ENCODE data around the gene EXD3.

Gene EXD3

DNA sequence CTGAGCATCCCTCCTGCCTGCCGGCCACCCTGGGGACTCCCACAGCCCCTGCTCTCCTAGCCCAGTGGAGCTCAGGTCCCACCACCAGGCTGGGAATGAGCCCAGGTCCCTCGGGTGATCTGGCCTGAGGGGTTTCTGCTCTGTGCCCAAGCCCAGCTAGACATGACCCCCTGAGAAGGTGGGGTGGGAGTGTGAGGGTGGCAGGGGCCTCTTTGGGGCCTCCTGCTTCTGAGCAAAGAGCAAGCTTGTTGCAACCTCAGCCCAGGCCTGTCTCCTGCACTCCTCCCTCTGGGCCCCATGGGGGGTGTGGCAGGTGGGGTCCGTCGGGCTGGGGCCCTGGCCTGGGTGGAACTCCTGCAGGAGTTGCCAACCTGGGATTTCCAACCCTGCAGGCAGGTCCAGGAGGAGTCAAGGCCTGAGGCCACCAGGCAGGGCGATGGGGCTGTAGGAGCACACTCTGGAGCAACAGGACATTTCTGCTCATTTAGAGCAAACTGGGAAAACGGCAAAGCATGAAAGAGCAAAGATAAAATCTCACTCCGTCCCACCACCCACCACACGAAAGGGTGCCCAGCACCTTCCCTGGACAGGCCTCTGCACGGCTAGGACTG lies 109.5 kb downstream of the EXD3 start:
- no peak for DNase-seq

DNA sequence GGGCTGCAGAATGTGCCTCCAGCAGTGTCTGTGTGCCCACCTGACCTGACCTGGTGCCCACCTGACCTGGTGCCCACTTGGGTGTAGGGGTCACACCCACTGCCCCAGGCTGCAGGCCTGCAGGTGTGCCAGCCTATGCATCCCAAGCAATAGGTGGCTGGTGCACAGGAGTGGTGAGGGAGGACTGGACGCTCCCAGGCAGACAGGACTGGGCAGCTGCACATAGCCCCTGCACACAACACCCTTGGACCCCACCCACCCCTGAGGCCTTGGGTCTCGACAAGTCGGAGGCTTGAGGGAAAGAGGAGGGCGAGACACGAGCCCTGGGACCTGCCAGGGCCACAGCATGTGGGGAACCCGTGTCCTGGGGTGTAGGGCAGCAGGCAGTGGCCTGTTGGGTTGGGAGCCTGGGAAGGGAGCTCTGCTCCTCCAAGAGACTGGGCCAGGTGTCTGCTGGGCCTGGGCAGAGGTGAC lies 110.1 kb downstream of the EXD3 start:
- no peak for DNase-seq

DNA sequence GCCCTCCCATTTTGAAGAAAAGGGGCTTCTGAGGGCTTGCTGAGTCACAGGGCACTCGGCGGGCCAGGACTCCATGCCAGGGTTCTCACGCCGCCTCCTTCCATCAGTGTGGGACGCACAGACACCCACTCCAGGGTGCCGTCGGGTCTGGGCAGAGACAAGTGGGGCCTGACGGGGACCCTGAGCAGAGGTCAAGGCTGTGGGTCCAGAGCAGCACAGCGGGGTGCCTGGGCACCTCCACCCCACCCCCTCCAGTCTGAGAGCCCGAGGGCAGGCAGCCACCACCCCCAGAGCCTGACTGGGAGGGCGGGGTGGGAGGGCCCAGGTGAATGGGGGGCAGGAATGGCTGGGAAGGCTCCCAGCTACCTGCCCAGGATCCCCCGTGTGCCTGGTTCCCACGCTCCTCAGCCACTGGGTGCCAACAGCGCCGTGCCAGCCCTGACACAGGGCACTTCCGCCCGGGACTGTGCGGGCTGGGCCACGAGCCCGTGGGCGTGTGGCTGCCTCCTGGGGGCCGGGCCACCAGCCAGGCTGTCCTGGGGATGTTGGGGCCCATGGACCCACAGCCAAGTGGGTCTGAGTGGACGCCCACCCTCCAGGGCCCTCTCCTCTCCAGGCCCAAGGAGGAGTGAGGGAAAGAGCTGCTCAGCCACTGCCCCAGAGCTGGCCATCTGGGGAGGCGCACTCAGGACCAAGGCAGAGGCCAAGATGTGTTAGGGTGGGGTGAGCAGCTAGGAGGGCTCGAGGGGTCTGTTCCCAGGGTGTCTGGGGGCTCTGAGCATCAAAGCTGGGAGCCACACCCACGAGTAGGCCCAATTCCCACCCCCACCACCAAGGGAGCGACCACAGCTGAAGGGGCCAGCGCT lies 110.7 kb downstream of the EXD3 start:
- DNase-seq: no peak

DNA sequence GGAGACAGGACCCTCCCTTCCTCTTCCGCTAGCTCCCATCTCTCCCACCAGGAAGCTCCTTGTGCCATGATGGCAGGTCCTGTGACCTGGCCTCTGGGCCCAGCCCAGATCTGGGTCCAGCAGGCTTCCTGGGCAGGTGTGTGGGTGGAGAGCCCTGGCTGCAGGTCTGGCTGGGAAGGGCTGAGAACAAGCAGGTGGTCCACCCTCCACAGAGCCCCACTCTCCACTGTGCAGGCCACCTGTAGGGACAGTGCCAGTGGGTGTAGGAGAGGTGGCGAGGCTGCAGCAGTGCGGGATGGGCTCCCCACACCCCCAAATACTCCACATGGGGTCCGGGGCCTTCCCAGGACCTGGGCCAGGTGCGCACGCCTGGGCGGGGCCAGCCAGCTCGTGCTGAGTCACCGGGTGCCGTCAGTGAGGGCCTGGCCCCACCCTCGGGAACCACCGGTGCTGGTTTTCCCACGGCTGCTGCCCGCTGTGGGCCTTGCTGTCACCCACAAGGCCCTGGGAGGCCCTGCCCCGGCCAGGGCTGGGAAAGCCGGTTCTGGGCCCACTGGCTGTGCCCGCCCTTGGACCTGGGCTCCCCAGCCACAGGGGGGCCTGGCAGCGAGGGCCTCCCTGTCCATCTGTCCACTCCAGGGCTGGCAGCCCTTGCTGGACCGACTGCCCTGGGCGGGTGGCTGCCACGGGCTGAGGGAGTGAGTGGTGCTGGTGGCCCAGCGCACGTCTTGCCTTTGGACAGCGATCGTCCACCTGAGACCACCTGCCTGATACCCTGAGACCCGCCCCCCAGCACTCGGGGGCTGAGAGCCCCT lies 111.6 kb downstream of the EXD3 start:
- peak; percentile 67 for DNase-seq

DNA sequence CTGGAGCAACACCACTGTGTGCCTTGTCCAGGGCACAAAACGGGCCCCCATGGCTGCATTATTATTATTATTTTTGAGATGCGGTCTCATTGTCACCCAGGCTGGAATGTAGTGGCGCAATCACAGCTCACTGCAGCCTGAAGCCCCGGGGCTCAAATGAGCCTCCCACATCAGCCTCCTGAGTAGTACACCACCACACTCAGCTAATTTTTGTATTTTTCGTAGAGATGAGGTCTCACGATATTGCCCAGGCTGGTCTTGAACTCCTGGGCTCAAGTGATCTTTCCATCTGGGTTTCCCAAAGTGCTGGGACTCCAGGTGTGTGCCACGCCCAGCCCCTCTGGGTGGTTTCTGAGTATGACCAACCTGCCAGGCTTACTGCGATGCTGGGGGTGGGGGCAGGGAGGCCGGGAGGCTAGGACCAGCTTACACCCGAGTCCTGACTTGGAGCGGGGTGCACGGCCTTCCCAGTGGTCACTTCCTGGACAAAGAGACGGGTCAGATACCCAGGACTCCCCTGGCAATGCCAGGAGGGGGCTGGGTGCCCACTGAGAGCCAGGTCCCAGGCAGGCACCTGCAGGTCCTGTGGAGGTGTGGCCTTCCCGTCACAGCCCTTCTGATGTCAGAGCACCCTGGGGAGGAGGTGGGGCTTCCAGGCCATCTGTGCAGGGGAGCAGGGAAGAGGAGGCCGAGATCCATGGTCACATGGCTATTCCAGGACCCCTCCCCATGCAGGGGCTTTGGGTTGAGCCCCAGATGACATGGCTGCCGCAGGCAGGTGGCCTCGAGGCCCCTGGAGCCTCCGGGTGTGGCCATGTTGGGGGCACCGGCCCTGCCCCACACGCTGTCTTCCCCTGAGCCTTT lies 112.5 kb downstream of the EXD3 start:
- peak; percentile 96 for DNase-seq

DNA sequence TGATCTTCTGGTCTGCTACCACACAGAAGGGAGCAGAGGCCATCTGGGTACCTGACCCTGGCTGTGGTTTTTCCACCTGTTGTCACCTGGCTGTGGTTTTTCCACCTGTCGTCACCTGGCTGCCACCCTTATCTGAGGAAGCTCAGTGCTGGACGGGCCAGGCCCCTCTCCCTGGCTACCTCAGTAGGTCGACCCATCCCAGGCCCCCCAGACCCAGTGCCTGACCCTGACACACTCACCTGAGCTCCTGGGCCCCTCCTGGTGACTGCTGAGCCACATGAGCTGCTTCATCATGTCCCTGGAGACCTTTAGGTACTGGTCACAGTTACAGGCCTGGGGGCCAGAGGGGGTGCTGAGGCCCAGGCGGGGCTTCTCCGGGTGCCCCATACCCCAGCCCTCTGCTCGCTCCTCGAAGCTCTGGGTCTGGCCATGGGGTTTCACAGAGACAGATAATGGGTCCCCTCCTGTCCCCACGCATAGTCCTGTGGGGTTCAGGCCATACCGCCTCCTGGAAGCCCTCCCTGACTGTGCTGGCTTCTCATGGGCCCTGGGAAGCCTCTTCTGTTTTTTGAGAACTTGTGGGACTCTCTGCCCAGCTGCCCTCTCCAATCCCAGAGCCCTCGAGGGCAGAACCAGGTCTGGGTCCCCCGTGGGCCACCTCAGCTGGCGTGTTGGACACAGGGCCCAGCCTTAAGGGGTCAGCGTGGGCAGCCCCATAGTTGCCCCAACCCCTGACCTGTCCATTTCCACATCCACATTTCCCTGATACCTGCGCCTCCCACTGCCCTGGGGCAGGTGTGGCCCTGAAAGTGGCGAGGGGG lies 113.4 kb downstream of the EXD3 start:
- no peak for DNase-seq

DNA sequence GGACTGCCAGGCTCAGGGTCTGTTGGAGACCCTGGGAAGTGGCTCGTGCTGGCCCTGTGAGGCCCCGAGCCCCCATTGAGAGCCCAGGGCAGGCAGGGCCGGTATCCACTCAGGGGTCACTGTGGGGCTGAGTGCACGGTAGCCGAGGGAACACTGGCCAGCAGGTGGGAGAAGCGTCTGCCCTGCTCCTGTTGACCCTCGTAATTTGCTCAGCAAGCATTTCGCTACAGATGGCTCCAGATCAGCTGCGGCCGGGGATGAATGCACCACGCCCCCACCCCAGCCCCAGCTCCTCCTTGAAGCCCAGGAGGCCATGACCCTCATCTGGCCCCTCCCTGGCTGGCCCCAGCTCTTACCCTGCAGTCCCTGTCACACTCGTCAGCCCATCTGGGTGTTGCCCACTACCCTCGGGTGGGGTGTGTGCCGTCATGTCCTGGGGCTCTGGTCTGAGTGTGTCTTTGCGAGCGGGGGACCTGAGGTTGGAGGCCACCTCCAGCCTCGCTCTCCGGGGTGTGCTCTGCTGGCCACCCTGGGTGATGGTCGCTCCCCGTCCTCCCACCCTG lies 114.8 kb downstream of the EXD3 start:
- DNase-seq: no peak

DNA sequence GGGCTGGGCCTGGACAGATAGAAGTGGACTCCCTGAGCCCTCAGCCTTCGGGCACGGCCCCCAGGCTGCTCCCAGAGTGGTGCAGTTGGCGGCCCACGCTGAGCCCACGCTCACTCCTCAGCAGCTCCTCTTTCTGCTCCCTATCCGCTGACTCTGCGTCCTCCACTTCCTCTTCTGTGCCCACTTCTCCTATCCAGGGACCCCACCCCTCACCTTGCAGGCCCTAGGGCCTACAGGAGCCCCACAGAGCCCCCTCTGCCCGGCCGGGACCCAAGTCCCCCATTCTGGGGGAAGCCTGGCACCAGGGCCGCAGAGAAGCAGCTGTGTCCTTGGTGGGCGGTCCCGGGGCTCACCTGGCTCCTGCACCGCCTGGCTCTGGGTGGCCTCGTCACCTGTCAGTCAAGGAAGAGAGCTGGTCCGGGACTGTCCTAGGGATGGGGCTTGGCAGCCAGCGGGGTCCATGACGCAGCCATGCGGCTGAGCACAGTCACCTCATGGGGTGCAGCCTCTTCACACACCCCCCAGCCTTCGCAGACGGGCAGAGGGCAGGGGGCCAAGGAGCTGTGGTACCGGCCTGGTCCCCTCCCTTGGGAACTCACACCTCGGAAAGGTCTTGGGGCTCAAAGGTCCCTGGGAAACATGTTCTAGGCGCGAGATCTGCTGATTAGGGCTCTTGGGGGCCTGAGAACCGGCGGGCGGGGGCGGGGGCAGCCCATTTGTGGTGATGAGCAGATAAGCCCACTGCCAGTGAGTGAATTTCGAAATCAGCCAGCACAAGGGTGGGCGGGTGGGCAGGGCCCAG lies 115.5 kb downstream of the EXD3 start:
- DNase-seq: peak; percentile 16

DNA sequence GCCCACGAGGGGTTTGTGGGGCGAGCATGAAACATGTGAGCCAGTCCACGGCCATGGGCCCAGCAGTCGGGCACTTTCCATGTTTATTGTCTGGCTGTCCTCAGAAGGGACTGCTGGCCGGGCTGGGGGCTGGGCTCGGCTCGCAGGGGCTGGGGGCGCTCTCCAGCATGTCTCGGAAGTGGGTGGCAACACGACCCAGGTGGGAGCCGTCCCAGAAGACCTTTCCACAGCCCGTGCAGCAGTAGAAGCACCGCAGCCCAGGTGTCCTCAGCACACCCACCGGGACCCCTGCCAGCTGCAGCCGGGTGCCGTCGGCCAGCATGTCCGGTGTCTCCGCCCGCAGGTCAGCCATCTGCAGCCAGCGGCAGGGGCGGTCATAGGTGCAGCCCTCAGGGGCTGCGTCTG lies 116.1 kb downstream of the EXD3 start:
- DNase-seq: no peak

DNA sequence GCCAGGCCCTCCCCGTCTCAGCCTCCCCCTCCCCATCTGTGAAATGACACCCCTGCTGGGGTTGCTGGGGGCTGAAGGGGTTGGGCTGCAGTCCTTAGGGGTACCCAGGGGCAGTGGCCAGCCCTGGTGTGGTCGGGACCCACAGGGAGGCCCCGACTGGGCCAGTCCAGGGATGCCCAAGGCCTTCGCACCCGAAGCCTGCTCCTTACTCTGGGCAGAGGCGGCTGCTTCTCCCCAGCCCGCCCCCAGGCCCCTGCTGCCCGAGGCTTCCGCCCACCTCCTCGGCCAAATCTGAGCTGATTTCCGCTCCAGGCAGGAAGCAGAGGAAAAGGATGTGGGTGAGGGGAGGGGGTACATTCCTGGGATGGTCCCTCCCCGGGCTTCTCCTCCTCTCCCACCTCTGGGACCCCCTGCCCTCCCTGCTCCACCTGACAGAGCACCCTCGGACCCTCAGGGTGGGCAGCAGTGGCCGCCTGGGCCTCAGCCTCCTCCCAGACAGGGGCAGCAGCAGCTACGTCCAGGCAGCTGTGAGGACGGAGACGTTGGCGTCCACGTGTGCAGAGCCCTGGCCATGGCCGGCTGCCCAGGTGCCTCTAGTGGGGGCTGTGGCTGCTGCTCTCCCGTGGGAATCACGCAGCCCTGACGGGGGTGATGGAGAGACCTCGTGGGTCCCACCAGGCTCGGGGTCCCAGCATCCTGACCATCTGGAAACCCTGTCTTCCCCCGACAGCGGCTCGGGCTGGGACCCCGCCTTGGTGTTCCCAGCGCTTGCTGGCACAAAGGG lies 116.7 kb downstream of the EXD3 start:
- no peak for DNase-seq

DNA sequence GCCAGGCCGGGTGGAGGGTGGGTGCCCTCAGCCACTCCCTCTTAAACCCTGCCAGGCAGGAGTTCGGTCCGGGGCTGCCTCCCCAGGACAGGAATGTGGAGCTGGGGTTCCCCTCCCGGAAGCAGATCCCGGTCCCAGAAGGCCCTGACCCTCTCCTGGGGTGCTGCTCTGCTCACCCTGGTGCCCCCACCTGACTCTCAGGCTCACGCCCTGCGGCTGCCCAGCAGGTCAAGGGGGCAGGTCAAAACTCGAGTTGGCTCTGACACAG lies 117.2 kb downstream of the EXD3 start:
- DNase-seq: no peak

DNA sequence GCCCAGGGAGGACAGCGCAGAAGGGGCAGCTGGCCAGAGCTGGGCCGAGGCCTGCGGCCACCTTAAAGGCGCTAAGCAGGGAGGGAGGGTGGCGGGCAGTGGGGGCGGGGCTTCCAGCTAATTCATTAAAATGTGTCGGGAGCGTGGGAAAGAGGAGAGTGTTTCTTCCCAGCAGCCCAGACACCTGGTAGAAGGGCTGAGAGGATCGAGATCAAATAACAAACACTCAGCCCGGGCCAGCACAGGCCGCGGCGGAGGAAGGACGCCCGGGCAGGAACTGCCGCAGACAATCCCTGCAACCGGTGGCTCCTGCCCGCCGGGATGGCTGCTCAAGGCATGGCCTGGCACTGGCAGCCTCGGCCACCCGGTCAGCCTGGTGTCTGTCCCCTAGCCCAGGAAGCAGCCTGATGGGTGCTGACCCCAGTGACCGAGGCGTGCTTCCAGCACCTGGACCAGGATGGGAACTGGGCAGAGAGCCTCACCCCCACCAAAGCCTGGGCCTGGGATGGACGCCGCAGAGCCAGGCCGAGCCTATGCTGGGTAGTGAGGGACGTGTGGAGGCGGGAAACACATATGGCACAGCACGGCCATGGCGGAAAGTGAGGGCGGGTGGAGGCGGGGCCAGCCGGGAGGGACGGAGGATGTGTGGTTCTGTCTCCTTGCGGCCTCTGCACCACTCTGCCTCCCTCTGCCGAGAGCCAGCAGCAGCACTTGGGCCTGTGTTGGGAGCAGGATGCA lies 117.7 kb downstream of the EXD3 start:
- peak; percentile 86 for DNase-seq

DNA sequence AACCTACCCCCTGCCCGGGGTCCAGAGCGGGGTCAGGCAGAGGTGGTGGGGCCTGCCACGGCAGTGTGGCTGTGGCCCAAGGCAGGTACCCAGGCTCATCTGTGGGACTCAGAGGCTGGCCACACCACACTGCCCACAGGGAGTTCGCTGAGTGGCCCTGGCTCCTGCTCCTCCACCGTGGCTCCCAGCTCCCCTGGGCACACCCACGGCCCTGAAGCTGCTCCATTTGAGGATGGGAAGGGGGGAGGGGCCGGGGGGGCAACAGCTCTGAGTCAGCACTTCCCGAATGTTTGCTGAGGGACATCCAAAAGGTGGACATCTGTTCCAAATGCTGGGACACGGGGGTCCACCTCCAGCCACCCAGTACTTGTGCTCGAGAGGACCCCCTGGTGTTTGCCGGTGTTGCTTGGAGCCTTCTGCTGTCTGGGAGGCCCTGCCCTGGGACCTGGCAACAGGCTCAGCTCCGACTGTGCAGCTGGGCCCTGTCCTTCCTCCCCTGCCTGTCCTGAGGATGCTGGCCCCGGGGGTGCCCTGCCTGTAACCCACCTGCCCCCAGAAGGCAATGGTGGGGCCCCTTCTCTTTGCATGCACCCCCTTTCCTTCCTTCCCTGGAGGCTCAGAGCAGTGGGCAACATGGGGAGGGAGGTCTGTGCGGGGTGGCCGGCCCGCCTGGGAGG lies 118.4 kb downstream of the EXD3 start:
- peak; percentile 70 for DNase-seq

DNA sequence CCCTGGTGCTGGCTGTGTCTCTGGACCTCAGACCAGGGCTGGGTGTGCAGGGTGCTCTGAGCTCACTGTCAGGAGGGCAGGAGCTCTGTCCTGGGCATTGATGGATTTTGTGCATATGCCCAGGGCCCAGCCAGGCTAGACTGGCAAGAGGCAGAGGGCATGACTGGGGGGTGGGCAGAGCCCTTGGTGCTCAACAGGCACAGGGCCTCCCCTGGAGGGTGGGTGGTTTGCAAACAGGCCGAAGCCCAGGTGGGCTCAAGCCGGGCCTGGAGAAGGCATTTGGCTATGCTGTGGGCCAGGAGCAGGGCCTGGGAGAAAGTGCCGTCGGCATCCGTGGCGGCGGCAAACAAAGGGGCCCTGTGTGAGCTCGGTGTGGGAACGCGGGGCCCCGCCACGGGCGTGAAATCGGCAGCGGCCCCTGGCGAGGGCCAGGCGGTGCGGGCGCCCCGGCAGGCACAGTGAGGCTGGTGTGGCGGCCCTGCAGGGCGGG lies 119.0 kb downstream of the EXD3 start:
- DNase-seq: no peak

DNA sequence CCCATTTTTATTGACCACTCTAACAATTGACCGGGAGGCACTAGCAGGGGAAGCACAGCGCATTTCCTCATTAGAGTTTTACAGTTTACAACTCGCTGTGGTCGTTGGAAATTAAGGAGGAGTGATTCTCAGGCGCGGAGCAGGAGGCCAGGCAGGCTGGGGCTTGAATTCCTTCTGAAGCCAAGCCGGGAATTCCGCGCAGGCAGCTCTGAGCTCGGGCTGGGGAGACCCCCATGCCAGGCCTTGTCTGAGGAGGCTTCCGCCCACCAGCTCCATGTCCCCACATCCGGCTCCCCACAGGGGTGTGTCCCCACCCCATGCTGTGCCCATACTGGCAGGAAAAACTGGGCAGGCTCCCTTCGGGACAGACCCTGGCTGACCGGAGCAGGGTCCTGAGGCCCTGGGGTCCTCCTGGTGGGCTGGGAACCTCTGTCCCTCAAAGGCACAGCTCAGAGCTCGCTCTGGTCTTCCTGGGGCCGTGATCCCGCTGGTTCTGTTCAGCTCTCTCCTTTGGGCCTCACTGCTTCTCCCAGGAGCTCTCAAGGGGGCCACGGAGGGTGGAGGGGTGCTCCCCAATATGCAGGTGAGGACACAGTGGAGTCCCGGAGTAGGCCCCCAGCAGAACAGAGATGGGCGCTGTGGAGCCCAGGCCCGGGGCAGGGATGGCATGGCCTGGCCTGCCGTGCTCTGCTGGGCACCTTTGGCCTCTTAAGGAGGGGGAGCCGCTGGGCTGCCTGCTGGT lies 119.6 kb downstream of the EXD3 start:
- DNase-seq: peak; percentile 30

DNA sequence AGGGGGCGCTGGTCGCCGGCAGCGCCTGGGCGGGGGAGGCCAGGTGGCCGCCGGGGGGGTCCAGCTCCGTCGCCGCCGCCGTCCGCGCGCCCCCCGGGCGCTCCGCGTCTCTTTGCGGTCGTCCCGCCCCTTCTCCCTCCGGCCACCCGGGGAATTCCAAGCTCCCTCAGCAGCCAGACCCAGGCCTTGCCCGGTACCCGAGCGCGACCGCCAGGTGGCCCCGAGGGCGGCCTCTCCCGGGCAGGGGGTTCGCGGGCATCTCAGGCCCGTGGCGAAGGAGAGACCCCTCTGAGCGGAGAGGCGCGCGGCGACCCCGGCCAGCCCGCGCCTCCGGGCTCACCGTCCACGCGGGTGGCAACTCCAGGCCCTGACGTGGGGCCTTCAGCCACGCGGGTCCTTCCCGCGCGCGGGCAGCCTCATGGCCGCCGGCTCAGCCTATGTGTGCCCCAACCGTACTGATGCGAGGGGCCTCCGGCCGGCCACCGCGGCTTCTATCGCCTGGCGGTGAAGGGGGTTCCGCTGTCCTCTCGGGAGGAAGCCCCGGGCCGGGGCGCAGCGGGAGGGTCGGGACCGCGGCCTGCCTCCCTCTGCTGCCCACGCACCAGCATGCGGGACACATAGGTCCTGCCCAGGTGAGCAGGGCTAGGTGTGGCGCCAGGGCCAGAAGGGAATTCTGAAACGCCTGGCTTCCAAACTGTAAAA lies 120.4 kb downstream of the EXD3 start:
- DNase-seq: peak; percentile 74

DNA sequence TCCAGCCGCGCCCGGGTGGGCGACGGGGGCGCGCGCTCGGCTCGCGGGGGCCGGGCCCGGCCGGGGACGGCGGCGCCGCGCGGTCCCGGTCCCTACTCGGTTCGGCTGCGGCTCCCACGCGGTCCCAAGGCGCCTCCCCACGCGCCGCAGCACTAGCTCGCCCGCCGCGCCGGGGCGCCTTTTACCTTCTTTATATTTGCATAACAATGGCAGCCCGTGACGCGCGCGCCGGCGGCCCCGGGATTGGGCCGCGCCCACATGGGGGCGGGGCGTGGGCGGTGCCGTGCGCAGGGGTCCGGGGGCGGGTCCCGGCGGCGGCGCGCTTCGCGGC lies 120.9 kb downstream of the EXD3 start, which contains the start of gene NRARP:
Gene NRARP, minus strand, starts transcription at position 154 of the 331 bp plus-strand sequence. CDS start 343 bp downstream, outside the sequence.
- DNase-seq: peak; percentile 88
